ENCODE results near the gene ZCWPW2. TPM values are rescaled to one million over a fixed set of nuclear protein-coding genes. Genes with fewer than 3 reads are reported as not detected.

Gene ZCWPW2
- total RNA-seq, 3 donors from 2014 or later, result not detected

DNA sequence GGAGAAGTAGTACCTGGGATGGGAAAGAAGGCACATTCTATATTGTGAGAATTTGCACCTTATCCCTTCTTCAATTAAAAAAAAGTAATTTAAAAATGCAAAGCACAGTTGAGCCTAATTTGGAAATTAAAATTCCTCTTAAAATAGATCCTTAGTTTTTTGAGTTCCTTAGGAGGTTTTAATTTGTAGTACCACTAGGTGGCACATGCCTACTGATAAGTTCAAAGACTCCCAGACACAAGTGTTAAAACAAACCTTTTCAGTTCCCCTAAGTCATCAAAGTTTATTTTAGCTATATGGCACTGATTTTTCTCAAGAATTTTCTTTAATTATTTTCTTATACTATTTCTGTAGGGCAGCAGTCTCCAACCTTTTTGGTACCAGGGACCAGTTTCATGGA lies 127.7 kb downstream of the ZCWPW2 start:
- no peak for DNase-seq
- Mint-ChIP-seq H3K27me3 (ENCODE audit: low read depth) (no peaks in the 10 kb centered on the region), H3K4me3 (no peak overlapping the region), H3K4me1 (ENCODE audit: low read depth) (no peaks in the 10 kb centered on the region), H3K36me3 (ENCODE audit: insufficient read depth) (no peaks in the 10 kb centered on the region), H3K9me3 (peaks cover 12% of the 10 kb centered on the region)
- no peak for ATAC-seq

- H3K9me3 Mint-ChIP-seq, result peaks cover 12% of the 10 kb centered on the region
- DNase-seq, result no peak
- no peaks in the 10 kb centered on the region for H3K4me1 Mint-ChIP-seq (ENCODE audit: low read depth)
- H3K27me3 Mint-ChIP-seq (ENCODE audit: low read depth), result no peaks in the 10 kb centered on the region
- no peak overlapping the region for H3K4me3 Mint-ChIP-seq
- no peak for ATAC-seq
- no peaks in the 10 kb centered on the region for H3K36me3 Mint-ChIP-seq (ENCODE audit: insufficient read depth)
Measured at GRCh38 chr3:28476764-28477163, 128.2 kb downstream of the ZCWPW2 start.

DNA sequence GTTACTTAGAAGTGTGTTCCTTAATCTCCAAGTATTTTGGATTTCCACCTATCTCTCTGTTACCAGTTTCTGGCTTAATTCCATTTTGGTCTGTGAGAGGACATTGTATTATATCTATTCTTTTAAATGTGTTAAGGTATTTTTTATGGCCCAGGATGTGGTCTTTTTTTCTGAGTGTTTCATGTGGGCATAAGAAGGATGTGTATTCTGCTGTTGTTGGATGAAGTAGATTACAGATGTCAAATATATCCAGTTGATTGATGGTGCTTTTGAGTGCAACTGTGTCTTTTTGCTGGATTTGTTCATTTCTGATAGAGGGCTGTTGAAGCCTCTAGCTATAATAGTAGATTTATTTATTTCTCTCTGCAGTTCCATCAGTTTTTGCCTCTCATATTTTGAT lies 136.6 kb downstream of the ZCWPW2 start:
- peaks cover 4% of the 10 kb centered on the region for H3K4me1 Mint-ChIP-seq (ENCODE audit: low read depth)
- ATAC-seq (no peak), DNase-seq (no peak)
- no peak overlapping the region for H3K4me3 Mint-ChIP-seq
- H3K36me3 Mint-ChIP-seq (ENCODE audit: insufficient read depth), result peaks cover 12% of the 10 kb centered on the region
- H3K9me3 Mint-ChIP-seq, result peaks cover 30% of the 10 kb centered on the region
- H3K27me3 Mint-ChIP-seq (ENCODE audit: low read depth), result no peaks in the 10 kb centered on the region

DNA sequence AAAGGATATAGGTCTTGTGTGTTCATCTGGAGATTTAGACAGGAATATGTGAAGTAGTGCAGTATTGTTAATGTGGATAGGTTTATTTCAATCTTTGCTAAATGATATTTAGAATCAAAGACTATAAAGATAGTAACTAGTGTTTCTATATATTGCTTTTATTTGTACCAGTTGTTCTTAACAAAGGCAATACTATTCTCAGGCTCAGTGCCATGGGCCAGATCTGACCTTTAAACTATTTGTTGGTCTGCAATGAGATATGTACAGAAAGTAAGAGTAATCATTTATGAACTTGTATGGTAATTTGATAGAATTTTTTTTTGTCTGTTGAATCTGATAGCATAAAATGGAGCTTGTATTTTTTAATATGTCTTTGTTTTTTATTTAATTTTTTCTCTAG lies 146.8 kb downstream of the ZCWPW2 start:
- Mint-ChIP-seq H3K9me3 (no peaks in the 10 kb centered on the region), H3K27me3 (ENCODE audit: low read depth) (no peaks in the 10 kb centered on the region), H3K4me1 (ENCODE audit: low read depth) (no peaks in the 10 kb centered on the region), H3K36me3 (ENCODE audit: insufficient read depth) (no peaks in the 10 kb centered on the region), H3K4me3 (no peak overlapping the region)
- no peak for DNase-seq
- no peak for ATAC-seq

DNA sequence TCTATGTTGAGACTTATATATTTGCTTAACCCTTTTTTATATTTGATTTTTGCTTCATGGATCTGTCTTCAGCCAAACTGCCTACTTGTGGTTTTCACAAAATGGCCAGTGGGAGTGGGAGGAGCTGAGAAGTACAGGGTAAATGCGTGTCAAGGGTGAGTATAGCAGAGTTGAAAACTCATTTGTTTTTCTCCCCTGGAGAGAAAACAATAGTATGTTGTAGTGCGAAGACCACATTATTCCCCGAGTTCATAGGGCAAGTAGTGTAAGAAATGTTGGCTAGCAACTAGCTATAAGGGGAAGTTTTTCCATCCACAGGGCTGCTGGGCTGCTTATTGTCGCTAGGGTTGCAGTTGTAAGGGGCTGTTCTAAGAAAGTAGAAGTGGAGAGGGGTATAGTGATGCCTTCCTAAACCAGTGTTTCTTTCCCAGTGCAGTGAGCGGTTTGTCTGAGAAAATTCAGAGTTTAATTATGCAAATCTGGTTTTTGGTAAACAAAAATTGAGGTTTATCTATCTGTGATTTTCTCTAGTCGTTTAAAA lies 153.9 kb downstream of the ZCWPW2 start:
- H3K36me3 Mint-ChIP-seq (ENCODE audit: insufficient read depth), result no peaks in the 10 kb centered on the region
- DNase-seq (no peak), ATAC-seq (no peak)
- H3K27me3 Mint-ChIP-seq (ENCODE audit: low read depth), result no peaks in the 10 kb centered on the region
- no peaks in the 10 kb centered on the region for H3K4me1 Mint-ChIP-seq (ENCODE audit: low read depth)
- no peaks in the 10 kb centered on the region for H3K9me3 Mint-ChIP-seq
- no peak overlapping the region for H3K4me3 Mint-ChIP-seq

GRCh38 chr3:28504976-28505375 lies 156.5 kb downstream of the ZCWPW2 start:
- no peaks in the 10 kb centered on the region for H3K9me3 Mint-ChIP-seq
- DNase-seq (no peak), ATAC-seq (no peak)
- no peak overlapping the region for H3K4me3 Mint-ChIP-seq
- no peaks in the 10 kb centered on the region for H3K4me1 Mint-ChIP-seq (ENCODE audit: low read depth)
- no peaks in the 10 kb centered on the region for H3K36me3 Mint-ChIP-seq (ENCODE audit: insufficient read depth)
- H3K27me3 Mint-ChIP-seq (ENCODE audit: low read depth), result no peaks in the 10 kb centered on the region

GRCh38 chr3:28521663-28522062 lies 173.1 kb downstream of the ZCWPW2 start:
- no peaks in the 10 kb centered on the region for H3K9me3 Mint-ChIP-seq
- no peaks in the 10 kb centered on the region for H3K36me3 Mint-ChIP-seq (ENCODE audit: insufficient read depth)
- no peak overlapping the region for H3K4me3 Mint-ChIP-seq
- ATAC-seq (no peak), DNase-seq (no peak)
- H3K4me1 Mint-ChIP-seq (ENCODE audit: low read depth), result no peaks in the 10 kb centered on the region
- H3K27me3 Mint-ChIP-seq (ENCODE audit: low read depth), result no peaks in the 10 kb centered on the region

GRCh38 chr3:28542351-28542750 lies 193.8 kb downstream of the ZCWPW2 start:
- Mint-ChIP-seq H3K36me3 (ENCODE audit: insufficient read depth) (no peaks in the 10 kb centered on the region), H3K4me3 (no peak overlapping the region), H3K9me3 (peaks cover 27% of the 10 kb centered on the region), H3K4me1 (ENCODE audit: low read depth) (no peaks in the 10 kb centered on the region), H3K27me3 (ENCODE audit: low read depth) (no peaks in the 10 kb centered on the region)
- ATAC-seq (no peak), DNase-seq (no peak)

DNA sequence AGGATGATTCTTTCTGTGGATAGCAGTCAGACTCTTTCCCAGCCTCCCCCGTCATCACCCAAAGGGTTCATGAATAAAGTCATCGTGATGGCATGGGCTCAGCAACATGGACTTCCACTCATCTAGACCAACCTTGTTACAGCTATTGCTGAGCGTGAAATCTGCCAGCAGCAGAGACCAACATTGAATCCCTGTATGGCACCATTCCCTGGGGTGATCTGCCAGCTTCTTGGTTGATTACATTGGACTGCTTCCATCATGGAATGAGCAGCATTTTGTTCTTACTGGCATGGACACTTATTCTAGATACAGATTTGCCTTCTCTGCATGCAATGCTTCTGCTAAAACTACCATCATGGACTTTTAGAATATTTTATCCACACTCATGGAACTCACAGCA lies 195.7 kb downstream of the ZCWPW2 start:
- H3K36me3 Mint-ChIP-seq (ENCODE audit: insufficient read depth), result no peaks in the 10 kb centered on the region
- DNase-seq (no peak), ATAC-seq (no peak)
- no peaks in the 10 kb centered on the region for H3K4me1 Mint-ChIP-seq (ENCODE audit: low read depth)
- H3K9me3 Mint-ChIP-seq, result peaks cover 27% of the 10 kb centered on the region
- no peaks in the 10 kb centered on the region for H3K27me3 Mint-ChIP-seq (ENCODE audit: low read depth)
- no peak overlapping the region for H3K4me3 Mint-ChIP-seq

DNA sequence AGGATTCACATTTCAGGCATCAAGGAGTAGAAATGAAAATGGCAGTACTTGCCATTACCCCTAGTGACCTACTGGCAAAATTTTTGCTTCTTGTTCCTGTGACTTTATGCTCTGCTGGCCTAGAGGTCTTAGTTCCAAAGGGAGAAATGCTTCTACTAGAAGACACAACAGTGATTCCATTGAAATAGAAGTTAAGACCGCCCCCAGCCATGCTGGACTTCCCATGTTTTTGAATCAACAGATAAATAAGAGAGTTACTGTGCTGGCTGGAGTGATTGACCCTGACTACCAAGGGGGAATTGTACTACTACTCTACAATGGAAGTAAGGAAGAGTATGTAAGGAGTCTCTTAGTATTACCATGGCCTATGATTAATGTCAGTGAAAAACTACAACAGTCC lies 196.3 kb downstream of the ZCWPW2 start:
- H3K9me3 Mint-ChIP-seq, result peaks cover 26% of the 10 kb centered on the region
- H3K4me1 Mint-ChIP-seq (ENCODE audit: low read depth), result no peaks in the 10 kb centered on the region
- DNase-seq (no peak), ATAC-seq (no peak)
- H3K27me3 Mint-ChIP-seq (ENCODE audit: low read depth), result no peaks in the 10 kb centered on the region
- no peaks in the 10 kb centered on the region for H3K36me3 Mint-ChIP-seq (ENCODE audit: insufficient read depth)
- H3K4me3 Mint-ChIP-seq, result no peak overlapping the region

DNA sequence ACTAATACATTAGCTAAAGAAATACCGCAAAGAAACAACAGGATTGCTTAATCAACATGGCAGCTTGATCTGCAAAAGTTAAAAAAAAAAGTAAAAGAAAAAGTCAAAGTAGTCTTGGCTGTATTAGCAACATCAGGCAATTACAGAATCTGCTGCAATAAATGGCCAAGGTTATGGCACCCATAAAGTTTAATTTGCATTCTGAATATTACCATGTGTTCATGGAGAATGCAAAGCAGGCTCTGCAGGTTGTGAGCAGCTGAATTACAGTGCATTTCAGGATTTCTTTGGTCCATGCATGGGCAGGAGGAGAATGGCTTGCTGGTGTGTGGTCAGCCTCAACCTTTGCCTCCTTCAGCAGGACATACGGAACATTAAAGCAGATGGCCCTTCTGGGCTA lies 199.2 kb downstream of the ZCWPW2 start:
- H3K27me3 Mint-ChIP-seq (ENCODE audit: low read depth), result no peaks in the 10 kb centered on the region
- no peaks in the 10 kb centered on the region for H3K4me1 Mint-ChIP-seq (ENCODE audit: low read depth)
- no peaks in the 10 kb centered on the region for H3K36me3 Mint-ChIP-seq (ENCODE audit: insufficient read depth)
- H3K9me3 Mint-ChIP-seq, result peaks cover 9% of the 10 kb centered on the region
- no peak overlapping the region for H3K4me3 Mint-ChIP-seq
- ATAC-seq (no peak), DNase-seq (no peak)

DNA sequence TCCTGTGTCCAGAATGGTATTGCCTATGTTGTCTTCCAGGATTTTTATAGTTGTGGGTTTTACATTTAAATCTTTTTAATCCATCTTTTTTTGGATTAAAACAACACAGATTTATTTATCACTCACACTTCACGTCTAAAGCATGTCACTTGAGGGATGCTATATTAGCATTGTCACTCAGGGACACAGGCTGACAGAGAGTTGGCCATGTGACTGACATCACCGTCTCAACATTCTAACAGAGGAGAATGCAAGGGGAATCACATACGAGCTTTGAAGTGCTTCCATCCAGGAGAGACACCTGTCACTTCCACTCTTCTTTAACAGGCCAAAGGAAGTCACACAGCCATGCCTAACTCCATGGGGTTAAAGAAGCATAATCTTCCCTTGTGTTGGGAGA lies 204.7 kb downstream of the ZCWPW2 start:
- H3K4me3 Mint-ChIP-seq, result no peak overlapping the region
- H3K27me3 Mint-ChIP-seq (ENCODE audit: low read depth), result no peaks in the 10 kb centered on the region
- no peaks in the 10 kb centered on the region for H3K36me3 Mint-ChIP-seq (ENCODE audit: insufficient read depth)
- no peak for DNase-seq
- H3K4me1 Mint-ChIP-seq (ENCODE audit: low read depth), result no peaks in the 10 kb centered on the region
- no peak for ATAC-seq
- peaks cover 3% of the 10 kb centered on the region for H3K9me3 Mint-ChIP-seq

DNA sequence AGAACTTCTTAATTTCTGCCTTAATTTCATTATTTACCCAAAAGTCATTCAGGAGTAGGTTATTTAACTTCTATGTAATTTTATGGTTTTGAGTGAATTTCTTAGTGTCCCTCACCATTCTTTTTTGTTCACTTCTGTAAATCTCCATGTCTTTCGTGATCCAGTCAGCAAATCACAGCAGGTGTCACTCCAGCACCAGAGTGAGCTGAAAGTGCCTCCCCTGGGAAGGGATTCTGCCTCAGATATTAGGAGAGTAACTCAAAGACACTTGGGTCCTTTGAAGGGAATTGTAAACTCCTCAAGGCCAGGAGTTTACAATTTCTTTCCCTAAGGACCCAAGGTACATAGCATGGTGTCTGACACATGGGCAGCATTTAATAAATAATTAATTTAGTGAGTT lies 207.7 kb downstream of the ZCWPW2 start:
- Mint-ChIP-seq H3K27me3 (ENCODE audit: low read depth) (no peaks in the 10 kb centered on the region), H3K4me3 (no peak overlapping the region), H3K9me3 (no peaks in the 10 kb centered on the region), H3K4me1 (ENCODE audit: low read depth) (no peaks in the 10 kb centered on the region), H3K36me3 (ENCODE audit: insufficient read depth) (no peaks in the 10 kb centered on the region)
- ATAC-seq, result no peak
- no peak for DNase-seq

- Mint-ChIP-seq H3K4me3 (no peak overlapping the region), H3K27me3 (ENCODE audit: low read depth) (no peaks in the 10 kb centered on the region), H3K9me3 (no peaks in the 10 kb centered on the region), H3K4me1 (ENCODE audit: low read depth) (no peaks in the 10 kb centered on the region), H3K36me3 (ENCODE audit: insufficient read depth) (no peaks in the 10 kb centered on the region)
- no peak for ATAC-seq
- DNase-seq, result no peak
Measured at GRCh38 chr3:28564211-28564610, 215.7 kb downstream of the ZCWPW2 start.

DNA sequence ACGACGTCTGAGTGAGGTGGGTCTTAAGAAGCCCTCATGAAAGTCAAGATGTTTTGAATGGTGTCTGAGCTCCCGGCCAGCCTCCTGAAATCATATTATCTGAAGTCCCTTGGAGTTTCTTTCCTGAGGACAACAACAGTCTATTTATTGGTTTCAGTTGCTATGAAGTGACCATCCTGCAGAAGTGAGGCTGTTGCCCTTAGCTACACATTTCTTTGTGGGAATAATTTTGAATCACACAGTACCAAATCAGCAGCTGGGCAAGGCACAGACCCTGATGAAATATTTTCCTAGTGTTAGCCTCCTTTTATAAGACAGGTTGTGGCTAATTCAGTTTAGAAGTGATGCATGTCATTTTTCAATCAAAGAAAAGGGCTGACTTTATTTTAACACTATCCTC lies 220.8 kb downstream of the ZCWPW2 start:
- DNase-seq (no peak), ATAC-seq (no peak)
- H3K36me3 Mint-ChIP-seq (ENCODE audit: insufficient read depth), result no peaks in the 10 kb centered on the region
- H3K4me1 Mint-ChIP-seq (ENCODE audit: low read depth), result no peaks in the 10 kb centered on the region
- H3K4me3 Mint-ChIP-seq, result no peak overlapping the region
- H3K9me3 Mint-ChIP-seq, result no peaks in the 10 kb centered on the region
- H3K27me3 Mint-ChIP-seq (ENCODE audit: low read depth), result peaks cover 16% of the 10 kb centered on the region

DNA sequence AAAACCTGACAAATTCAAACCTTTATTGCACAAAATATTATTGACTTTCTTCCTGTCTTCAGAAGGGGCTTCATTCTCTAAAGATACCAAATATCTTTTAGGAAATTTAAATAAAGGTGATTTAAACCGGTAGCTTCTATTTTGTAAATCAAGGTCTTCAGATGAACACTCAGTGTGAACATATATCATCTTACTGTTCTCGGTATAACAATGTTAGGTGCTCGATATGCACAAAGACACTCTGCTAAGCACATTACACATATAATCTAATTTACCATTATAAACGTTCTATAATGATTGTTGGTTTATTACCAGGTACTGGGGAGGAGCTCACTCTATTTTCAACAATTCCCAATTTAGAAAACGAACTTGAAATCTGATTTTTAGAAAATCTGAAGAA lies 225.5 kb downstream of the ZCWPW2 start:
- no peaks in the 10 kb centered on the region for H3K4me1 Mint-ChIP-seq (ENCODE audit: low read depth)
- H3K9me3 Mint-ChIP-seq, result no peaks in the 10 kb centered on the region
- peaks cover 49% of the 10 kb centered on the region for H3K27me3 Mint-ChIP-seq (ENCODE audit: low read depth)
- DNase-seq (no peak), ATAC-seq (no peak)
- H3K36me3 Mint-ChIP-seq (ENCODE audit: insufficient read depth), result no peaks in the 10 kb centered on the region
- H3K4me3 Mint-ChIP-seq, result no peak overlapping the region

All from activated T-cell treated with anti-CD3 and anti-CD28 coated beads, Interleukin-2, amount 50 U/mL, for 4 hours (primary cell).